ENCODE measurements around the gene CDKAL1. TPM values are rescaled to one million over a fixed set of nuclear protein-coding genes. Genes with fewer than 3 reads are reported as not detected.
"Not testable (repeated sequence)": the region's sequence is repeated elsewhere in the genome, so short reads cannot be mapped to it uniquely, and the experiment has no call there.

Gene CDKAL1
- total RNA-seq, 2 donors from 2014 or later = 12.1 to 19.0 TPM

DNA sequence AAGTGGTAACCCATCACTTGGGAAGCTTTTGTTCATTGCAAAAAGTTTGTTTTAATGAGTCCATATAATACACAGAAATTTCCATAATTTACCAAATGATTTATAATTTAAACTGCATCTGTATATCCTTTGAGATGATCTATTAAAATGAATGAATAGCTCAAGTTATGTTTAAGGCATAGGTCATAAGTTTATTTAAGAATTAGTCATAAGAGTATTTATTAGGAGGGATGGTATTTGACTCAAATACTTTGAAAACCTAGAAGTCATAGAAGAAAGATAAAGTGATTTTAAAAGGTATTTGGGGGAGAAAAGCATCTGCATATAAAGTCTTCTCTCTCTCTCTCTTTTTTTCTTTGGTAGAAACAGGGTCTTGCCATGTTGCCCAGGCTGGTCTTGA is 388.5 kb downstream of the CDKAL1 start:
- TF ChIP-seq POLR2A (IDR thresholded peaks at IDR 0.05) (no peak), POLR2AphosphoS5 (IDR thresholded peaks at IDR 0.05) (no peak)
- TF ChIP-seq, protein P1, sequence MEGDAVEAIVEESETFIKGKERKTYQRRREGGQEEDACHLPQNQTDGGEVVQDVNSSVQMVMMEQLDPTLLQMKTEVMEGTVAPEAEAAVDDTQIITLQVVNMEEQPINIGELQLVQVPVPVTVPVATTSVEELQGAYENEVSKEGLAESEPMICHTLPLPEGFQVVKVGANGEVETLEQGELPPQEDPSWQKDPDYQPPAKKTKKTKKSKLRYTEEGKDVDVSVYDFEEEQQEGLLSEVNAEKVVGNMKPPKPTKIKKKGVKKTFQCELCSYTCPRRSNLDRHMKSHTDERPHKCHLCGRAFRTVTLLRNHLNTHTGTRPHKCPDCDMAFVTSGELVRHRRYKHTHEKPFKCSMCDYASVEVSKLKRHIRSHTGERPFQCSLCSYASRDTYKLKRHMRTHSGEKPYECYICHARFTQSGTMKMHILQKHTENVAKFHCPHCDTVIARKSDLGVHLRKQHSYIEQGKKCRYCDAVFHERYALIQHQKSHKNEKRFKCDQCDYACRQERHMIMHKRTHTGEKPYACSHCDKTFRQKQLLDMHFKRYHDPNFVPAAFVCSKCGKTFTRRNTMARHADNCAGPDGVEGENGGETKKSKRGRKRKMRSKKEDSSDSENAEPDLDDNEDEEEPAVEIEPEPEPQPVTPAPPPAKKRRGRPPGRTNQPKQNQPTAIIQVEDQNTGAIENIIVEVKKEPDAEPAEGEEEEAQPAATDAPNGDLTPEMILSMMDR (IDR thresholded peaks at IDR 0.05) = no peak
- intact Hi-C loops (cut with DNase I) = no loop called here
- Histone ChIP-seq H3K4me3 (no peak overlapping the region), H3K9me3 (no peaks in the 10 kb centered on the region), H3K36me3 (no peaks in the 10 kb centered on the region), H3K27me3 (replicated peaks; ENCODE audit: insufficient read depth) (no peaks in the 10 kb centered on the region), H3K4me1 (replicated peaks) (no peaks in the 10 kb centered on the region), H3K27ac (no peak overlapping the region)
- DNase-seq (ENCODE audit: low spot score) = no peak

DNA sequence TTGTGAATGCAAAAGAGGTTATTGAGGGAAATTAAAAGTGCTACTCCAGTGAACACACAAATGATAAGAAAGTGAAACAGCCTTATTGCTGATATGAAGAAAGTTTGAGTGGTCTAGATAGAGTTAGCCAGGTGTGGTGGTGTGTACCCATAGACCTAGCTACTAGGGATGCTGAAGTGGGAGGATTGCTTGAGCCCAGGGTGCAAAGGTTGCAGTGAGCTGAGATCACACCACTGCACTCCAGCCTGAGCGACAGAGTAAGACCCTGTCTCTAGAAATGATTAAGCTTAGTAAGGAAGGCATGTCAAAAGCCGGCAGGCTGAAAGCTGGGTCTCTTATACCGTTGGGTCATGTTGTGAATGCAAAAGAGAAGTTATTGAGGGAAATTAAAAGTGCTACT is 389.8 kb downstream of the CDKAL1 start:
- H3K27me3 ChIP-seq (replicated peaks; ENCODE audit: insufficient read depth); H3K4me1 ChIP-seq (replicated peaks); intact Hi-C loops (cut with DNase I); H3K4me3 ChIP-seq; H3K27ac ChIP-seq; H3K9me3 ChIP-seq; DNase-seq (ENCODE audit: low spot score); H3K36me3 ChIP-seq: not testable (repeated sequence)
- WGBS = 87% methylated on average over 3 of the region's 3 CpGs

DNA sequence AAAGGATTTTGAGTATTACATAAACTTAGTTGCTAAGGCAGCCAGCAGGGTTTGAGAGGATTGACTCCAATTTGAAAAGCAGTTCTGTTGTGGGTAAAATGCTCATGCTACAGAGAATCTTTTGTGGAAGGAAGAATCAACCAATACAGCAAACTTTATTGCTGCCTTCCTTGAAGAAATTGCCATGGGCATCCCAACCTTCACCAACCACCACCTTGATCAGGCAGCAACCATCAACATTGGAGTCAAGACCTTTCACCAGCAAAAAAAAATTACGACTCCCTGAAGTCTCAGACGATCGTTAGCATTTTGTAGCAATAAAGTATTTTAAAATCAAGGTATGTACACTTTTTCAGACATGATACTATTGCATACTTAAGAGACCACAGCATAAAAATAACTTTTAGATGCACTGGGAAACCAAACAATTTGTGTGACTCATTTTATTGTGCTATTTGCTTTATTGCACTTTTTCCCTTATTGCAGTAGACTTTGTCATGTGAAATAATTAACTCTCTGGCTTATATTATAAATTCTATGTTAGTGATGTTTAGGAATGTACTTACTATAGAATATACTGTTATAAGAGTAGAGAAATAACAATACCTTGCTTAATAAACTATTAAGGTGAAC is 390.8 kb downstream of the CDKAL1 start:
- H3K4me1 ChIP-seq (replicated peaks) = no peaks in the 10 kb centered on the region
- intact Hi-C loops (cut with DNase I) = no loop called here
- no peak for DNase-seq (ENCODE audit: low spot score)
- no peak overlapping the region for H3K4me3 ChIP-seq
- TF ChIP-seq POLR2A (IDR thresholded peaks at IDR 0.05) = no peak
- TF ChIP-seq, protein P1 (IDR thresholded peaks at IDR 0.05) = no peak
- no peak for TF ChIP-seq POLR2AphosphoS5 (IDR thresholded peaks at IDR 0.05)
- 87% methylated on average over 3 of the region's 3 CpGs for WGBS
- H3K36me3 ChIP-seq = no peaks in the 10 kb centered on the region
- H3K27ac ChIP-seq = no peak overlapping the region
- H3K27me3 ChIP-seq (replicated peaks; ENCODE audit: insufficient read depth) = no peaks in the 10 kb centered on the region
- no peaks in the 10 kb centered on the region for H3K9me3 ChIP-seq

DNA sequence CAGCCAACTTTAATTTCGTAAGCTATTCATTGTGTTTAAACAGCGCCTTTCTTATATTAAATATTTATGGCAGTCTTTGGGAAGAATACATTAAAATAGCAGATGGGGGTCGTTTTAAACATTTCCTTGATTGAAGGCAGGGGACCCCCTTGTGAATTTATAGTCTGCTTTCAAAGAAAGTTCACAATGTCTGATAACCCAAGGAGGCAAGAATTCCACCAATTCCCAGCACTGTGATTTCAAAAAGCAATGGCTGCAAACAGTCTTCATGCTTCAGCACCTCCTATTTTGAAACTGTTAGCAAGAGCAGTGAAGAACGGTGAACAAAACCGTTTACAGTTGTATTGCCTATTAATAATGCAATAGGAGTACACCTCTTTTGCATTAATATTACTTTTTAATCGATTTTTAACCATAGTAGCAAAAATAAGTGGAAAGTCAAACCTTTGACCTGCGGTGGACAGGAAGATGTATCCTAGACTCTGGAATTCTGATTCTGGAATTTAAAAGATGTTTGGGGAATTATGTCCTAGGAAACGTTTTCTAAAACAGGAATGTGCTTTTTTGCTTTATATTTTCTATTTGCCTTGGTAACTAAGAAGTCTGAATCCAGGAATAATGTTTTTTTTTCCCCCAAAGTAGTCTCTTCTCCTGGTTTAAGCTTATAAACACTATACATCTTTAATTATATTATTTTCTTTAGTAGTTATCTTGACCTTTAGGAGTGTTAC is 393.0 kb downstream of the CDKAL1 start:
- Histone ChIP-seq H3K9me3 (no peaks in the 10 kb centered on the region), H3K4me1 (replicated peaks) (no peaks in the 10 kb centered on the region), H3K27ac (no peak overlapping the region), H3K4me3 (no peak overlapping the region), H3K27me3 (replicated peaks; ENCODE audit: insufficient read depth) (no peaks in the 10 kb centered on the region), H3K36me3 (no peaks in the 10 kb centered on the region)
- TF ChIP-seq POLR2A (IDR thresholded peaks at IDR 0.05) = no peak
- TF ChIP-seq, protein P1 (IDR thresholded peaks at IDR 0.05) = no peak
- TF ChIP-seq POLR2AphosphoS5 (IDR thresholded peaks at IDR 0.05) = no peak
- intact Hi-C loops (cut with DNase I) = no loop called here
- 72% methylated on average over 8 of the region's 8 CpGs for WGBS
- no peak for DNase-seq (ENCODE audit: low spot score)

DNA sequence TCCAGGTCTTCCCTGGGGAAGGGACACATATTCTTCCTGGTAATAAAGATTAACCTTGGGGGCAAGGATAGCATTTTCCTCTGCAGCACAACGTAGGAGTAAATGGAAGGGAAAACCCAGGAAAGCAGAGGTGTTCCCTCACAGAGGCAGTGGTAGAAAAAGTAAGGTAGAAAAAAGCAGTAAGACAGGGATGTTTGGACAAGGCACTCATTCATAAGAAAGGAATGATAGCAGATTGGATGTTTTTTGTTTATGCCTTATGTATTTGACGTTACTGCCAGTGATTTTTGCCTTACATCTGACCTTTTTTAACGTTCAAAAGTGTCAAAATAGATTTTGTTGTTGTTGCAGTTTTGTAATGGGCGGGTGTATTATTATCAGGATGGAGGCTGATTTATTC is 395.0 kb downstream of the CDKAL1 start:
- H3K27ac ChIP-seq = no peak overlapping the region
- no peaks in the 10 kb centered on the region for H3K9me3 ChIP-seq
- no peaks in the 10 kb centered on the region for H3K36me3 ChIP-seq
- H3K4me3 ChIP-seq = no peak overlapping the region
- TF ChIP-seq POLR2AphosphoS5 (IDR thresholded peaks at IDR 0.05) (no peak), POLR2A (IDR thresholded peaks at IDR 0.05) (no peak)
- TF ChIP-seq, protein P1 (IDR thresholded peaks at IDR 0.05) = no peak
- intact Hi-C loops (cut with DNase I) = no loop called here
- no peaks in the 10 kb centered on the region for H3K27me3 ChIP-seq (replicated peaks; ENCODE audit: insufficient read depth)
- WGBS = 58% methylated on average over 4 of the region's 4 CpGs
- DNase-seq (ENCODE audit: low spot score) = no peak
- H3K4me1 ChIP-seq (replicated peaks) = no peaks in the 10 kb centered on the region

Data from prostate gland (tissue), 2 donors.